ENCODE measurements around the gene SRC.

SRC gene

DNA sequence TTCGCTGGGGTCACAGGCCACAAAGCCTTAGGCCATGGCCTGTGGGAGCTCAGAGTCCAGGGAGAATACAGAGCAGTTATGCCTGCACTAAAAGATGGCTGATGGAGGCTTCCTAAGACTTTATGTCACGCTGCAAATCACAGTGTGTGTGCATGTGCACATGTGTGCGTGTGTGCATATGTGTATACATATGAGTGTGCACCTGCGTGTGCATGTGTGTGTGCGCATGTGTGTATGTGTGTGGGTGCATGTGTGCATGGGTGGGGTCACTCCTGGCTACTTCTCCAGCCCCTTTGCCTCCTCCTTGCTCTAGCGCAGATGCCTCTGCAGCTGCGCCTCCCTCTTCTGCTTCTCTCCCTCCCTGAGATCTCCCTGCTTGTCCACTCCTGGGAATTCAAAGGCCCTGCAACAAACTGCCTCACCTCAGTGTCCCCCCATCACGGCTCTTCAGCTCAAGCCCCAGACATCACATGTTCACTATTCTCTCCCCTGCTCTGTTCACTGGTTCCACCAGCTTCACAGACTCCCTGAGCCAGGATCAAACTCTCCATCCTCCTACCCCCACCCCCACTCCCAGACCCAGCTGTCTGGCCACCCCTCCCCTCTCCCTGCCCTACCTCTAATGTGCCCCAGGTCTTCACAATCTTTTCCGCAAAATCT lies 90.7 kb downstream of the SRC start:
- no peak for DNase-seq

DNA sequence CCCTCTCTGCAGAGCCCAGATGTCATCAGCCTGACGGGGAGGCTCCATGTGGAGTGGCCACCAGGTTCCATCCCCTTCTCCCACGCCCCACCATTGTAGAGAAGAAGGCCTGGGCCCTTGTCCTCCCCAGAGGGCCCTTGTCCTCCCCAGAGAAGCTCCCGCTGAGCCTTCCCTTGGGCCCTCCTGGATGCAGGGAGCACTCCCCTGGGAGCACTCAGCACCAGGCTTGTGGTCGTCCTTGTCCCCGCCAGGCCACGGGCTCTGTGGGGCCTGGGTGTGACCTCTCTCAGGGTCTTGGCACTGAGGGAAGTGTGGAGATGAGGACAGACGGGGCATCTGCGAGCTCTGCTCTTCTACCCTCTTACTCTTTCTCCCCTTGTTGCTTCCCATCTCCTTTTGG lies 91.7 kb downstream of the SRC start:
- DNase-seq, result no peak

DNA sequence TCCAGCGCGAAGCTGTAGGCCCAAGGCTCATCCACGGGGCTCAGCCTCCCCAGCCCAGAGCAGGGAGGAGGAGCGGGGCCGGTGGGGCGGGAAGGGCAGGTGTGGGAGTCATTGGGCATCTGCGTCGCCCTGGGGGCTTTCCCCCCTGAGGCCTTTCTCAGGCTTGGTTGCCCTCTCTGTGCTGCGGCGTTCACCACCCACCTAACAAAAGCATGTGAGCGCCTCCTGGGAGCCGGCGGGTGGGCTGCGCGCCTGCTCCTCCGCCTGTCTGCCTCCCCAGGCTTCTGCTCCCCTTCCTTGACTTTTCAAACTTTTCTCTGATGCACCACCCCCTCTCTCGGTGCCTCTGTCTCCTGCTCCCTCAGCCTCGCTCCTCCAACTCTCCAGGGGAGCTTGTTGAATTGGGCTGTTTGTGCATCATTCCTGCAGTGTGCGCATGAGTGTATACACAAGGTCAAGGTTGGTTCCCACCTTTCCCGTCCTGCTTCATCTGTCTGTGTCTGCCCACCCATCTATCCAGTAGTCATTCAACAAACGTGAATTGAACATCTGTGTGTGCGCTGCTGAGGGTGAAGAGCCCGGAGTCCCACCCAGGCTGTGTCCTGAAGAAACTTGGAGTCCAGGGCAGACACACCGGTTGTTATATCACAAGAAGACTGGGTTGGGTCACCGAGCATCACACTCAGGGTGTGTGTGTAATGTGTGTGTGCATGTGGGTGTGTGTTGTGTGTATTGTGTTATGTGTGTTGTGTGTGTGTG lies 92.7 kb downstream of the SRC start:
- DNase-seq, result no peak

DNA sequence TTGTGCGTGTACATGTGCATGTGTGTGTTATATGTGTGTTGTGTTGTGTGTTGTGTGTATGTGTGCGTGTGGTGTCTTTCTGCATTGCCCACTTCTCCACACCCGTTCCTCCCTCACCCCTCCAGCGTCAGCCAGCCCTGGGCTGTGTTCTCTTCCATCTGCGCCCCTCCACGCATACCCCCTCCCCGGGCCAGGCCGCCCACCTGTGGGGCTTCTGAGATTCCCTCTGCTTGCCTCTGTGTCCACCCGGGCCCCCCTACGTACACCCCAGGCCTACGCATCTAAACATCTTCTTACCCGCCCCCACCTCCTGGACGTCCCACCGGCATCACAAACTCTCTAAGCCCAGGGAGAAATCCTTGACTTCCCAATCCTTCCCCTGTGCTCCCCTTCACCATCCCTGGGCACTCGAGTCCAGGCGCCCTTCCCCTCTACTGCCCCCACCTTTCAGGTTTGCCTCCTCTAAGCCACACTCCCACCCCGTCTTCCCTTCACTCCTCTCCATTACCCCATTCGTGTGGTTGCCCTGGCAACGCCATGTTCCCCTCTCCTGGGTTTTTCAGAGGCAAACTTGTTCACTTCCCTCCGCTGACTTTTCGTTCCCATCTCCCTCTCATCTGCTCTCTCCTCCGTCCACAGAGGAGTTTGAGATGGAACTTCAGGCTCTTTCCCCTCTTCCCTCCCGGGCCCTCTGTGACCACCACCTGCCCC lies 93.4 kb downstream of the SRC start:
- DNase-seq, result no peak

GRCh38 chr20:37441023-37441422 lies 95.1 kb downstream of the SRC start:
- no peak for DNase-seq

- DNase-seq, result no peak
These were observed 96.6 kb downstream of the SRC start for GRCh38 chr20:37442547-37442946.

- no peak for DNase-seq
These were observed 97.0 kb downstream of the SRC start for GRCh38 chr20:37442986-37443385.

- DNase-seq, result no peak
These were observed 97.7 kb downstream of the SRC start for GRCh38 chr20:37443596-37443995.

DNA sequence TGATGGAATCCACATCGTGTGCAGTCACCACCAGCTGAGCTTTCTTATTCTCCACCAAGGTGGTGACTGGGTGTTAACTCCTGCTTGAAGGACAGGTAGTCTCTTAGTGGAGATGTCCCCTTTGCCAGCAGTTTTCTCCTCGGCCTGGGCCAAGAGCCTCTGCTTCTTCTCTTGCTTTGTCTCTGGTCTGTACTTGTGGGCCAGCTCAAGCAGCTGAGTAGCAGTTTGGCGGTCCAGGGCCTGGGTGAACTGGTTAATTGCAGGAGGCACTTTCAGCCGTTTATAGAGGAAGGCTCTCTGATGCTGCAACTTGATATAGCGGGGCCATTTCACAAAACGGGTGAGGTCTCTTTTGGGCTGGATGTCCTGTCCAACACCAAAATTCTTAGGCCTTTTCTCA lies 99.1 kb downstream of the SRC start:
- DNase-seq, result no peak

DNA sequence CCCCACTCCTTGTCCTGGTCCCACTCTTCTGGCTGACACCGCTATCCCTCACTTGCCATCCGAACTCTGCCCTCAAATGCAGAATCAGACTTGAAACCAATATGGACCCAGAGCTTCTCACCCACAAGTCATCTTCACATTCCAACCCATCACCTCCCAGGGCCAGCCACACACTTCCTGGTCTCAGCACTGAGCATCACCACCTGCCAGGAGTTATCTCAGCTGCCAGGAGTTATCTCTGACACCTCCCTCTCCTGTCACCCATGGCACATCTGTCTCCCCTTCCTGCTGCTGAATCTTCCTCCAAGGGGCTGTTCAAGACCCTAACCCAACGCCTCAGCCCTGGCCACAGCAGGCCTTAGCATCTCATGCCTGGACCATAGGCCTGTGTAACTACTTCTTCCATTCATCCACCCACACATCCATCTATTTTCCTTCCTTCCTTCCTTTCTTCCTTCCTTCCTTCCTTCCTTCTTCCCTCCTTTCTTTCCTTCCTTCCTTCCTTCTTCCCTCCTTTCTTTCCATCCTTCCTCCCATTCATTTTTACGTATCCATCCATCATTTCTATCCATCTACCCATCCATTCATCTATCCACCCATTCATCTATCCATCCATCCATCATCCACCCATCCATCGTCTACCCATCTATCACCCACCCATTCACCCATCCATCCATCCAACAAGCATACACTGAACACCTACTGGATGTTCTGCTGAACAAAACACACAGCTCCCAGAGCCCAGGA lies 100.5 kb downstream of the SRC start:
- no peak for DNase-seq

DNA sequence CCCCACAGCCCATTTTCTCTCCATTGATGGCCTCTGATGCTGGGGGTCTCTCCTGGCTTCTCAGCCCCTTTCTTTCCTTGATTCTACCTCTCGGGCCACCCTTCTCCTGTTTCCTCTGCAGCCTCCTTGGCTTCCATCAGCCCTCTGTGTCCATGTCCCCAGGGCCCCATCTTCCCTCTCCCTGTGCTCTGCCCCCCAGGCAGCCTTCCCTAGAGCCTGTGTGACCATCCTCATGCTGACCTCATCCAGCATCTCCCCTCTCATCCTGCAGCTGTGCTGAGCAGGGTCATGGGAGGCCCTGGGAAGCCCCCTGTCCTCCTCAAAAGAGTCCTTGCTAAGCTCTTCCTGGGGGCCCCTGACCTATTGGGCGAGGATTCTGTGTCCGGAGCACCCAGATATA lies 101.7 kb downstream of the SRC start:
- no peak for DNase-seq

DNA sequence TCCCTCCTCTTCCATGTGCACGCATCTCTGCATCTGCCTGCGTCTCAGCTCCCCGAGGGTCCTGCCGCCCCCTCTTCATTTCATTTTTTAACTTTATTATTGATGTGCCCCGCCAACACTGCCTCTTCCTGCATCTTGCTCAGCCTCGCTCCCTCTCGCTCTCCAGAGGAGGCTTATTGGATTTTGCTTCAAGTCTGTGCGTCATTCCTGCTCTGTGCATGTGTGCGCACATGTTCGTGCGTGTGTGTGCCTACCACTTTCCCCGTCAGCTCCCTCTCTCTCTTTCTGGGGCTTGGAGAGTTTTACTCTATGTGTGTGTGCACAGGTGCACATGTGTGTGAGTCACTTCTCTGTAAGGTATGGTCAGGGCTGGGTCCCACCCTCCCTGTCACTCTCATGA lies 103.3 kb downstream of the SRC start:
- DNase-seq, result no peak

GRCh38 chr20:37450344-37450743 lies 104.4 kb downstream of the SRC start:
- DNase-seq, result no peak

GRCh38 chr20:37451616-37452015 lies 105.7 kb downstream of the SRC start:
- DNase-seq, result no peak

DNA sequence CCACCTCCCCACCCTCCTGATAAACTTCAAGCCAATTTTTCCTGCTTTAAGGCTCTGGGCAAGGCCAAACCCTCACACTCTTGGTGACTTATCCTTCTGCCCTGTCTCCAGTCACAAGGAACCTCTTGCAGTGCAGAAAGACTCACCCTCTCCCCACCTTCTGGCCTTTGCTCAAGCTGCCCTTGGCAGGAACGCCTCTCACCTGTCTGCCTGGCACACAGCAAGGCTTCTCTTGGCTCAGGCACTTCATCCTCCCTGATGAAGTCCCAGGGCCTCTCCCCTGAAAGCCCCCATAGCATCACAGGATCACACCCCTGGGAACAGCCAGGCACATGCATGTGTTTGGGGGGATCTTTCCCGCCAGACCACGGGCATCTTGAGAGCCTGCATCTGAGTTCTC lies 106.3 kb downstream of the SRC start:
- DNase-seq, result no peak

GRCh38 chr20:37453288-37453687 lies 107.3 kb downstream of the SRC start:
- no peak for DNase-seq

- no peak for DNase-seq
These were observed 107.9 kb downstream of the SRC start for GRCh38 chr20:37453836-37454235.

DNA sequence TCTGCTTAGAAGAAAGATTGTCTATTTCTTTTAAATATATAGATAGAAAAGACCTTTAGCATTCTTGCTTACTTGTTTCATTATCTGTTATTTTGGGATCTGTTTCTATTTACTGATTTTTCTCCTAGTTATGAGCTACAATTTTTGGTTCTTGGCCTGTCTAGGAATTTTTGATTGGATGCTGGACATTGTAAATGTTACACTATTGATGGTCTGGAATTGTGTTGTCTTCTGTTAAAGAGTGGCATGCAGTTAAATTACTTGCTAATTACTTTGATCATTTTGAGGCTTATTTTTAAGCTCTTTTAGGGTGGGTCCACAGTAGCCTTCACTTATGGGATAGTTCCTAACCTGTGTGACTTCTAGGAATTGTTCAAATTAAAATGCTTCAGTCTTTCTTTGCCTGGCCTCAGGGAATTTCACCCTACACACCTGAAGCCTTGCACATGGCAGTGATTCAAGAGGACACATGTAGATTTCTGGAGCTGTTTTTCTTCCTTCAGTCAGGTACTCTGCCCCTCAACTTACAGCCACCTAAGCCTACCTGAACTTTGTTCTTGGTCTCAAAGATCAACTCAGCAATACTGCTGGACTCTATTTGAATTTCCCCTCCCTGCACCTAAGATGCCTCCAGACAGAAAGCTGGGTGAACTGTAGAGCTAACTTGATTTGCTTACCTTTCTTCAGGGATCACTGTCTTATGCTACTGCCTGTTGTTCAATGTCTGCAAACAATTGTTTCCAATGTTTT lies 108.9 kb downstream of the SRC start:
- DNase-seq, result no peak
